Measurements from ENCODE around the gene ZNF579. TPM values are rescaled to one million over a fixed set of nuclear protein-coding genes. Genes with fewer than 3 reads are reported as not detected.
A peak's percentile ranks its signal among the peaks of the same experiment; 100 is the strongest.

ZNF579 gene
- total and polyA plus RNA-seq, 2 of the 13 experiments (the other 11 are each of a cell fraction or from before 2014, with no cell fraction given): 2.1 to 2.9 TPM

GRCh38 chr19:55599842-55600661 is 19.4 kb upstream of the ZNF579 start, which contains the start of gene ZNF524 (continued):
- TF ChIP-seq, protein P1, sequence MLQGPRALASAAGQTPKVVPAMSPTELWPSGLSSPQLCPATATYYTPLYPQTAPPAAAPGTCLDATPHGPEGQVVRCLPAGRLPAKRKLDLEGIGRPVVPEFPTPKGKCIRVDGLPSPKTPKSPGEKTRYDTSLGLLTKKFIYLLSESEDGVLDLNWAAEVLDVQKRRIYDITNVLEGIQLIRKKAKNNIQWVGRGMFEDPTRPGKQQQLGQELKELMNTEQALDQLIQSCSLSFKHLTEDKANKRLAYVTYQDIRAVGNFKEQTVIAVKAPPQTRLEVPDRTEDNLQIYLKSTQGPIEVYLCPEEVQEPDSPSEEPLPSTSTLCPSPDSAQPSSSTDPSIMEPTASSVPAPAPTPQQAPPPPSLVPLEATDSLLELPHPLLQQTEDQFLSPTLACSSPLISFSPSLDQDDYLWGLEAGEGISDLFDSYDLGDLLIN (CRISPR knock-in tag; IDR thresholded peaks at IDR 0.05; ENCODE audit: borderline replicate concordance): peak; percentile 96; the same call in 1 of the 2 replicates
- TF ChIP-seq TOE1 (CRISPR knock-in tag; IDR thresholded peaks at IDR 0.05) (no peak), ZBTB2 (CRISPR knock-in tag; IDR thresholded peaks at IDR 0.05; ENCODE audit: low read depth) (peak; percentile 91), ZNF766 (CRISPR knock-in tag; IDR thresholded peaks at IDR 0.05; ENCODE audit: borderline replicate concordance) (no peak), U2AF2 (IDR thresholded peaks at IDR 0.05; ENCODE audit: low read depth, low read length) (no peak), SP1 (IDR thresholded peaks at IDR 0.05) (no peak), SP1 (CRISPR knock-in tag; IDR thresholded peaks at IDR 0.05) (peak; percentile 75), TGIF2 (CRISPR knock-in tag; IDR thresholded peaks at IDR 0.05) (no peak), ZNF724P (CRISPR knock-in tag; IDR thresholded peaks at IDR 0.05; ENCODE audit: borderline replicate concordance) (no peak), FOXA1 (IDR thresholded peaks at IDR 0.05) (no peak), FOXA1 (CRISPR knock-in tag; IDR thresholded peaks at IDR 0.05) (no peak; the same call in 1 of the 2 replicates), CREM (IDR thresholded peaks at IDR 0.05) (no peak), CREM (CRISPR knock-in tag; IDR thresholded peaks at IDR 0.05) (no peak), GABPB1 (CRISPR knock-in tag; IDR thresholded peaks at IDR 0.05) (peak; percentile 29), ZNF552 (CRISPR knock-in tag; IDR thresholded peaks at IDR 0.05; ENCODE audit: borderline replicate concordance) (no peak), HOXA7 (CRISPR knock-in tag; IDR thresholded peaks at IDR 0.05) (no peak), SOX6 (IDR thresholded peaks at IDR 0.05) (no peak), SOX6 (CRISPR knock-in tag; IDR thresholded peaks at IDR 0.05) (0 out of 2 replicates have a peak, but pooled peaks have one; percentile 31), DNMT1 (CRISPR knock-in tag; IDR thresholded peaks at IDR 0.05) (no peak), ZNF17 (CRISPR knock-in tag; IDR thresholded peaks at IDR 0.05) (no peak), CREB1 (IDR thresholded peaks at IDR 0.05) (no peak), CREB1 (CRISPR knock-in tag; IDR thresholded peaks at IDR 0.05) (no peak), AGO2 (optimal IDR thresholded peaks at IDR 0.05; ENCODE audit: low read depth, low read length) (no peak), MXD1 (CRISPR knock-in tag; IDR thresholded peaks at IDR 0.05) (peak; percentile 47; the same call in 1 of the 2 replicates), ZBTB7A (CRISPR knock-in tag; IDR thresholded peaks at IDR 0.05) (0 out of 2 replicates have a peak, but pooled peaks have one; percentile 37), DPF2 (CRISPR knock-in tag; IDR thresholded peaks at IDR 0.05; ENCODE audit: borderline replicate concordance, low read depth) (no peak)
- TF ChIP-seq, protein P2, sequence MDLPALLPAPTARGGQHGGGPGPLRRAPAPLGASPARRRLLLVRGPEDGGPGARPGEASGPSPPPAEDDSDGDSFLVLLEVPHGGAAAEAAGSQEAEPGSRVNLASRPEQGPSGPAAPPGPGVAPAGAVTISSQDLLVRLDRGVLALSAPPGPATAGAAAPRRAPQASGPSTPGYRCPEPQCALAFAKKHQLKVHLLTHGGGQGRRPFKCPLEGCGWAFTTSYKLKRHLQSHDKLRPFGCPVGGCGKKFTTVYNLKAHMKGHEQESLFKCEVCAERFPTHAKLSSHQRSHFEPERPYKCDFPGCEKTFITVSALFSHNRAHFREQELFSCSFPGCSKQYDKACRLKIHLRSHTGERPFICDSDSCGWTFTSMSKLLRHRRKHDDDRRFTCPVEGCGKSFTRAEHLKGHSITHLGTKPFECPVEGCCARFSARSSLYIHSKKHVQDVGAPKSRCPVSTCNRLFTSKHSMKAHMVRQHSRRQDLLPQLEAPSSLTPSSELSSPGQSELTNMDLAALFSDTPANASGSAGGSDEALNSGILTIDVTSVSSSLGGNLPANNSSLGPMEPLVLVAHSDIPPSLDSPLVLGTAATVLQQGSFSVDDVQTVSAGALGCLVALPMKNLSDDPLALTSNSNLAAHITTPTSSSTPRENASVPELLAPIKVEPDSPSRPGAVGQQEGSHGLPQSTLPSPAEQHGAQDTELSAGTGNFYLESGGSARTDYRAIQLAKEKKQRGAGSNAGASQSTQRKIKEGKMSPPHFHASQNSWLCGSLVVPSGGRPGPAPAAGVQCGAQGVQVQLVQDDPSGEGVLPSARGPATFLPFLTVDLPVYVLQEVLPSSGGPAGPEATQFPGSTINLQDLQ (CRISPR knock-in tag; IDR thresholded peaks at IDR 0.05): no peak
